ENCODE data around the gene LIN37.
A peak's percentile ranks its signal among the peaks of the same experiment; 100 is the strongest.

Gene LIN37

DNA sequence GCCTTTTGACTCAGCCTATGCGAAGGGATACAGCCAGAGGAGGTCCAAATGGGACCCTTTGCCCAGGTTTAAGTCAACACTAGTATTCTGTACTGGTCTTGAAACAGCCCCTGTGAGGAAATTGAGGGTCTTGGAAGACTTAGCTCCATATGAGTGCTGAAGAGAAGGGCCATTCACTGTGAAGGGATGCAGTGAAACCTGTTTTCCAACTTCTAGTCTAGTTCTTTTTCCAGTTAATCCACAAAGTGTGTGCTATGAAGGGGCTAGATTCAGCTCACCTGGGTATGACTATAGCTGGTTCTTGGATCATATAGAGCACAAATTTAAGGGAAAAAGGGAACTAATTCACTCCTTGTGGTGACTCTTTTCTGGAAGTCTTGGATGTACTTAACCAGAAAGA is 40.0 kb upstream of the LIN37 start:
- no peak overlapping the region for H2AFZ ChIP-seq (ENCODE audit: insufficient read depth, low read length, poor library complexity)
- H4K8ac ChIP-seq (ENCODE audit: low read depth, low read length) = no peak overlapping the region
- no peak overlapping the region for H2AK5ac ChIP-seq (ENCODE audit: low read length)
- H2BK12ac ChIP-seq (ENCODE audit: low read length) = no peak overlapping the region
- no peak overlapping the region for H2BK5ac ChIP-seq (ENCODE audit: low read depth, low read length, poor library complexity)
- H3K9ac ChIP-seq (ENCODE audit: low read length) = no peak overlapping the region
- no CpG with 5 or more reads among the region's 1 CpG for WGBS (ENCODE audit: extremely low coverage, insufficient coverage, insufficient read length)
- H4K12ac ChIP-seq (ENCODE audit: low read depth, low read length) = no peak overlapping the region
- no peak overlapping the region for H2BK120ac ChIP-seq (ENCODE audit: insufficient read depth, low read length, poor library complexity)
- H3K18ac ChIP-seq (ENCODE audit: low read length) = no peak overlapping the region
- H3K27me3 ChIP-seq (ENCODE audit: insufficient read depth, low read length) = no peaks in the 10 kb centered on the region
- H3K79me2 ChIP-seq (ENCODE audit: control insufficient read depth, insufficient read depth, low read length, poor library complexity) = no peaks in the 10 kb centered on the region
- H3K9me3 ChIP-seq (ENCODE audit: insufficient read depth, low read depth, low read length) = no peaks in the 10 kb centered on the region
- peak; percentile 43 to 75 for DNase-seq
- H4K91ac ChIP-seq (ENCODE audit: low read depth, low read length) = no peak overlapping the region
- H3K14ac ChIP-seq (ENCODE audit: low read length) = no peak overlapping the region
- no peaks in the 10 kb centered on the region for H3K36me3 ChIP-seq (ENCODE audit: control insufficient read depth in 1 of 2, insufficient read depth in 2 of 2, low read length in 2 of 2)
- no peak overlapping the region for H3K23ac ChIP-seq (ENCODE audit: low read length)
- no peaks in the 10 kb centered on the region for H3K79me1 ChIP-seq (ENCODE audit: low read length)
- H3K4me1 ChIP-seq (ENCODE audit: control insufficient read depth in 1 of 2, insufficient read depth in 2 of 2, low read length in 2 of 2) = no peaks in the 10 kb centered on the region
- H3K27ac ChIP-seq (ENCODE audit: low read depth, low read length) = no peak overlapping the region
- H3K4me3 ChIP-seq (ENCODE audit: low read depth, low read length) = no peak overlapping the region
- no peak overlapping the region for H3K4ac ChIP-seq (ENCODE audit: low read depth, low read length)
- H3K4me2 ChIP-seq (ENCODE audit: low read length) = no peak overlapping the region

GRCh38 chr19:35710784-35711723 is 37.3 kb upstream of the LIN37 start:
- H2AK5ac ChIP-seq (ENCODE audit: low read length) = no peak overlapping the region
- H3K4me2 ChIP-seq (ENCODE audit: low read length) = no peak overlapping the region
- H2BK12ac ChIP-seq (ENCODE audit: low read length) = no peak overlapping the region
- H3K9me3 ChIP-seq (ENCODE audit: insufficient read depth, low read depth, low read length) = no peaks in the 10 kb centered on the region
- peaks cover 5% of the 10 kb centered on the region in 2 experiments for H3K4me1 ChIP-seq (ENCODE audit: control insufficient read depth in 1 of 2, insufficient read depth in 2 of 2, low read length in 2 of 2)
- H3K18ac ChIP-seq (ENCODE audit: low read length) = no peak overlapping the region
- no peaks in the 10 kb centered on the region for H3K79me2 ChIP-seq (ENCODE audit: control insufficient read depth, insufficient read depth, low read length, poor library complexity)
- no peak overlapping the region for H2AFZ ChIP-seq (ENCODE audit: insufficient read depth, low read length, poor library complexity)
- DNase-seq = no peak
- no CpG with 5 or more reads among the region's 13 CpGs for WGBS (ENCODE audit: extremely low coverage, insufficient coverage, insufficient read length)
- no peaks in the 10 kb centered on the region for H3K36me3 ChIP-seq (ENCODE audit: control insufficient read depth in 1 of 2, insufficient read depth in 2 of 2, low read length in 2 of 2)
- no peak overlapping the region for H2BK120ac ChIP-seq (ENCODE audit: insufficient read depth, low read length, poor library complexity)
- no peak overlapping the region for H3K9ac ChIP-seq (ENCODE audit: low read length)
- H2BK5ac ChIP-seq (ENCODE audit: low read depth, low read length, poor library complexity) = no peak overlapping the region
- H4K8ac ChIP-seq (ENCODE audit: low read depth, low read length) = no peak overlapping the region
- H3K27ac ChIP-seq (ENCODE audit: low read depth, low read length) = no peak overlapping the region
- no peak overlapping the region for H4K91ac ChIP-seq (ENCODE audit: low read depth, low read length)
- H3K23ac ChIP-seq (ENCODE audit: low read length) = no peak overlapping the region
- no peak overlapping the region for H3K4ac ChIP-seq (ENCODE audit: low read depth, low read length)
- no peak overlapping the region for H4K12ac ChIP-seq (ENCODE audit: low read depth, low read length)
- no peak overlapping the region for H3K14ac ChIP-seq (ENCODE audit: low read length)
- no peak overlapping the region for H3K4me3 ChIP-seq (ENCODE audit: low read depth, low read length)
- no peaks in the 10 kb centered on the region for H3K27me3 ChIP-seq (ENCODE audit: insufficient read depth, low read length)
- no peaks in the 10 kb centered on the region for H3K79me1 ChIP-seq (ENCODE audit: low read length)

GRCh38 chr19:35712567-35713505 is 35.5 kb upstream of the LIN37 start:
- H2BK12ac ChIP-seq (ENCODE audit: low read length) = no peak overlapping the region
- no peak overlapping the region for H2BK5ac ChIP-seq (ENCODE audit: low read depth, low read length, poor library complexity)
- no CpG with 5 or more reads among the region's 11 CpGs for WGBS (ENCODE audit: extremely low coverage, insufficient coverage, insufficient read length)
- H3K9me3 ChIP-seq (ENCODE audit: insufficient read depth, low read depth, low read length) = no peaks in the 10 kb centered on the region
- peaks cover 6% of the 10 kb centered on the region for H3K79me1 ChIP-seq (ENCODE audit: low read length)
- H4K8ac ChIP-seq (ENCODE audit: low read depth, low read length) = no peak overlapping the region
- no peak overlapping the region for H2BK120ac ChIP-seq (ENCODE audit: insufficient read depth, low read length, poor library complexity)
- no peak overlapping the region for H4K91ac ChIP-seq (ENCODE audit: low read depth, low read length)
- H3K4ac ChIP-seq (ENCODE audit: low read depth, low read length) = no peak overlapping the region
- H3K23ac ChIP-seq (ENCODE audit: low read length) = no peak overlapping the region
- DNase-seq = no peak
- H3K79me2 ChIP-seq (ENCODE audit: control insufficient read depth, insufficient read depth, low read length, poor library complexity) = no peaks in the 10 kb centered on the region
- peaks cover 8 to 10% of the 10 kb centered on the region in 2 experiments for H3K4me1 ChIP-seq (ENCODE audit: control insufficient read depth in 1 of 2, insufficient read depth in 2 of 2, low read length in 2 of 2)
- no peak overlapping the region for H4K12ac ChIP-seq (ENCODE audit: low read depth, low read length)
- no peaks in the 10 kb centered on the region for H3K36me3 ChIP-seq (ENCODE audit: control insufficient read depth in 1 of 2, insufficient read depth in 2 of 2, low read length in 2 of 2)
- no peak overlapping the region for H3K18ac ChIP-seq (ENCODE audit: low read length)
- no peak overlapping the region for H2AK5ac ChIP-seq (ENCODE audit: low read length)
- H3K14ac ChIP-seq (ENCODE audit: low read length) = no peak overlapping the region
- H2AFZ ChIP-seq (ENCODE audit: insufficient read depth, low read length, poor library complexity) = no peak overlapping the region
- no peak overlapping the region for H3K9ac ChIP-seq (ENCODE audit: low read length)
- H3K27me3 ChIP-seq (ENCODE audit: insufficient read depth, low read length) = no peaks in the 10 kb centered on the region
- no peak overlapping the region for H3K4me3 ChIP-seq (ENCODE audit: low read depth, low read length)
- H3K27ac ChIP-seq (ENCODE audit: low read depth, low read length) = no peak overlapping the region
- H3K4me2 ChIP-seq (ENCODE audit: low read length) = no peak overlapping the region

- WGBS (ENCODE audit: extremely low coverage, insufficient coverage, insufficient read length) = no CpG with 5 or more reads among the region's 2 CpGs
- Histone ChIP-seq H3K36me3 (ENCODE audit: control insufficient read depth in 1 of 2, insufficient read depth in 2 of 2, low read length in 2 of 2) (no peaks in the 10 kb centered on the region), H3K27me3 (ENCODE audit: insufficient read depth, low read length) (no peaks in the 10 kb centered on the region), H2BK120ac (ENCODE audit: insufficient read depth, low read length, poor library complexity) (no peak overlapping the region), H4K12ac (ENCODE audit: low read depth, low read length) (no peak overlapping the region), H3K23ac (ENCODE audit: low read length) (no peak overlapping the region), H3K4ac (ENCODE audit: low read depth, low read length) (no peak overlapping the region), H4K91ac (ENCODE audit: low read depth, low read length) (no peak overlapping the region), H3K18ac (ENCODE audit: low read length) (no peak overlapping the region), H3K9ac (ENCODE audit: low read length) (no peak overlapping the region), H4K8ac (ENCODE audit: low read depth, low read length) (no peak overlapping the region), H2BK12ac (ENCODE audit: low read length) (no peak overlapping the region), H2BK5ac (ENCODE audit: low read depth, low read length, poor library complexity) (no peak overlapping the region), H2AFZ (ENCODE audit: insufficient read depth, low read length, poor library complexity) (no peak overlapping the region), H2AK5ac (ENCODE audit: low read length) (no peak overlapping the region), H3K4me1 (ENCODE audit: control insufficient read depth in 1 of 2, insufficient read depth in 2 of 2, low read length in 2 of 2) (peaks cover 8 to 10% of the 10 kb centered on the region in 2 experiments), H3K27ac (ENCODE audit: low read depth, low read length) (no peak overlapping the region), H3K4me2 (ENCODE audit: low read length) (no peak overlapping the region), H3K79me2 (ENCODE audit: control insufficient read depth, insufficient read depth, low read length, poor library complexity) (peaks cover 4% of the 10 kb centered on the region), H3K9me3 (ENCODE audit: insufficient read depth, low read depth, low read length) (no peaks in the 10 kb centered on the region), H3K79me1 (ENCODE audit: low read length) (peaks cover 6% of the 10 kb centered on the region), H3K14ac (ENCODE audit: low read length) (no peak overlapping the region), H3K4me3 (ENCODE audit: low read depth, low read length) (no peak overlapping the region)
- no peak for DNase-seq
Observed at GRCh38 chr19:35713506-35713850, 34.9 kb upstream of the LIN37 start.
